Glutamatergic neuron (in vitro differentiated cells): ENCODE results near the gene SLC17A2. TPM values are rescaled to one million over a fixed set of nuclear protein-coding genes. Genes with fewer than 3 reads are reported as not detected.

Experiments used
- DNase-seq: peaks from one replicate; pipeline ENCODE4 v3.0.0; 2022
- H3K27ac Mint-ChIP-seq: one replicate; pipeline ENCODE4 v1.8.0; 2020; ENCODE audit warnings: mild to moderate bottlenecking, mixed read lengths, inconsistent platforms; ENCODE audit not compliant: unreplicated experiment
- H3K27me3 Mint-ChIP-seq: one replicate; pipeline ENCODE4 v1.8.0; 2020; ENCODE audit warnings: mild to moderate bottlenecking, moderate library complexity, mixed read lengths, inconsistent platforms; ENCODE audit not compliant: unreplicated experiment
- H3K36me3 Mint-ChIP-seq: one replicate; pipeline ENCODE4 v1.8.0; 2020; ENCODE audit warnings: mild to moderate bottlenecking, mixed read lengths, inconsistent platforms; ENCODE audit not compliant: unreplicated experiment
- H3K4me1 Mint-ChIP-seq: one replicate; pipeline ENCODE4 v1.8.0; 2020; ENCODE audit warnings: mild to moderate bottlenecking, low read depth, mixed read lengths, inconsistent platforms; ENCODE audit not compliant: unreplicated experiment
- H3K4me3 Mint-ChIP-seq: one replicate; pipeline ENCODE4 v1.8.0; 2020; ENCODE audit warnings: mild to moderate bottlenecking, mixed read lengths, inconsistent platforms; ENCODE audit not compliant: unreplicated experiment
- H3K9me3 Mint-ChIP-seq: one replicate; pipeline ENCODE4 v1.8.0; 2020; ENCODE audit warnings: mild to moderate bottlenecking, moderate library complexity, mixed read lengths, inconsistent platforms; ENCODE audit not compliant: unreplicated experiment
- total RNA-seq: library from RNA; stranded (reverse); fragmentation: NEBNext Ultra II Directional; extraction: Animal tissue kit (Norgen Biotek cat#: 25700); gene quantifications from one replicate; pipeline ENCODE4 v1.2.1, GENCODE V29; 2021; ENCODE audit not compliant: unreplicated experiment
- TF ChIP-seq, protein P1 (sequence below): fragments of 200-600 bp; sonication (generic); IDR thresholded peaks from one replicate; pipeline ENCODE4 v1.5.0; 2021; ENCODE audit not compliant: partially characterized antibody, unreplicated experiment

Gene SLC17A2
- total RNA-seq, 1 donor from 2014 or later, result not detected

DNA sequence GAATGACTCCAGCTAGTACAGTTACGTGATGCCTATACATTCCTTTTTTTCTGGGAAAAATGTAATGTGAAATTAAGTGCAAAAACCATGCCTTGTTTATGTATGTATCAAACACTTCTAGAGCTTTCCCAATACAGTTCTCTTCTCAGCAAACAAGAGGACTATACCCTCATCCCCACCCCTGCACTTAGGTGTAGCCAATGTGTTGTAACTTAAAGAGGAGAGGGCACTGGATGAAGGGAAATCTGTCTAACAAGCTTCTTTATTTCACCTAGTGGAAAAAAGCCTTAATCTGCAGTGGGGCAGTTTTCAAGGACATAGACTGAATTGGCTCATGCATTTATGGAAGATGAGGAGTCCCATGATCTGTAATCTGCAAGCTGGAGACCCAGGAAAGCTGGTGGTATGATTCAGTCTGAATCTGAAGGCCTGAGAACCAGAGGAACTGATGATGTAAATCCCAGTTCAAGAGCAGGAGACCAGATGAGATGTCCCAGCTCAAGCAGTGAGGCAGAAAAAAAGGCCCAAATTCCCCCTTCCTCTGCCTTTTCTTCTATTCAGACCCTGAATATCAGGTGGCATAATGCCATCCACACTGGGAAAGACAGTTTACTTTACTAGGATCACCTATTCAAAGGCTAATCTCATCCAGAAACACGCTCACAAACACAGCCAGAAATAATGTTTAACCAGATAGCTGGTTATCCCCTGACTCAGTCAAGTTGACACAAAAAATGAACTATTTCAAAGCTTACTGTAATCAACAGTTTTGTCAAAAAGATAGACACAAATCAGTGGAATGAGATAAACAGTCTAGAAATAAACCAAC, 30.7 kb downstream of the SLC17A2 start:
- no peaks in the 10 kb centered on the region for H3K9me3 Mint-ChIP-seq
- no peaks in the 10 kb centered on the region for H3K27me3 Mint-ChIP-seq
- no peak overlapping the region for H3K27ac Mint-ChIP-seq
- H3K4me3 Mint-ChIP-seq, result no peak overlapping the region
- no peaks in the 10 kb centered on the region for H3K4me1 Mint-ChIP-seq
- no peaks in the 10 kb centered on the region for H3K36me3 Mint-ChIP-seq
- DNase-seq, result no peak
- TF ChIP-seq, protein P1, sequence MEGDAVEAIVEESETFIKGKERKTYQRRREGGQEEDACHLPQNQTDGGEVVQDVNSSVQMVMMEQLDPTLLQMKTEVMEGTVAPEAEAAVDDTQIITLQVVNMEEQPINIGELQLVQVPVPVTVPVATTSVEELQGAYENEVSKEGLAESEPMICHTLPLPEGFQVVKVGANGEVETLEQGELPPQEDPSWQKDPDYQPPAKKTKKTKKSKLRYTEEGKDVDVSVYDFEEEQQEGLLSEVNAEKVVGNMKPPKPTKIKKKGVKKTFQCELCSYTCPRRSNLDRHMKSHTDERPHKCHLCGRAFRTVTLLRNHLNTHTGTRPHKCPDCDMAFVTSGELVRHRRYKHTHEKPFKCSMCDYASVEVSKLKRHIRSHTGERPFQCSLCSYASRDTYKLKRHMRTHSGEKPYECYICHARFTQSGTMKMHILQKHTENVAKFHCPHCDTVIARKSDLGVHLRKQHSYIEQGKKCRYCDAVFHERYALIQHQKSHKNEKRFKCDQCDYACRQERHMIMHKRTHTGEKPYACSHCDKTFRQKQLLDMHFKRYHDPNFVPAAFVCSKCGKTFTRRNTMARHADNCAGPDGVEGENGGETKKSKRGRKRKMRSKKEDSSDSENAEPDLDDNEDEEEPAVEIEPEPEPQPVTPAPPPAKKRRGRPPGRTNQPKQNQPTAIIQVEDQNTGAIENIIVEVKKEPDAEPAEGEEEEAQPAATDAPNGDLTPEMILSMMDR, result no peak

DNA sequence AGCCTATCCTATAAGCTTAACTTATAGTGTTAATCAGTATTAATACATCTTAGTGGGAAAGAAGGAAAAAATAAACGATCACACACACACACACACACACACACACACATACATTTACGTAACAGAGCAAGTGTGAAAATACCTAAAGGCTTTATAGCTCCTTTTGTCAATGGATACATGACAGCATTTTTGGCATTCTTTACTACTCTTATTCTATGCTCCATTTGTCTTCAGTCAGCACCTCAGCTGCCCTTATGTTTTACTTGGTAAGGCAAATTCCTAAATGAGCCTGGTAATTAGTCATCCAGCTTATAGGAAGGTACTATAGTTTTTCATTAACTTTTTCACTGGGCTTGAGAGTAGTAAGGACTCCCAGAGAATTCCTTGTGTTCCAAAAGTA, 31.4 kb downstream of the SLC17A2 start:
- H3K9me3 Mint-ChIP-seq, result no peaks in the 10 kb centered on the region
- DNase-seq, result no peak
- no peaks in the 10 kb centered on the region for H3K4me1 Mint-ChIP-seq
- no peaks in the 10 kb centered on the region for H3K36me3 Mint-ChIP-seq
- no peak overlapping the region for H3K4me3 Mint-ChIP-seq
- TF ChIP-seq, protein P1, result no peak
- no peaks in the 10 kb centered on the region for H3K27me3 Mint-ChIP-seq
- no peak overlapping the region for H3K27ac Mint-ChIP-seq

DNA sequence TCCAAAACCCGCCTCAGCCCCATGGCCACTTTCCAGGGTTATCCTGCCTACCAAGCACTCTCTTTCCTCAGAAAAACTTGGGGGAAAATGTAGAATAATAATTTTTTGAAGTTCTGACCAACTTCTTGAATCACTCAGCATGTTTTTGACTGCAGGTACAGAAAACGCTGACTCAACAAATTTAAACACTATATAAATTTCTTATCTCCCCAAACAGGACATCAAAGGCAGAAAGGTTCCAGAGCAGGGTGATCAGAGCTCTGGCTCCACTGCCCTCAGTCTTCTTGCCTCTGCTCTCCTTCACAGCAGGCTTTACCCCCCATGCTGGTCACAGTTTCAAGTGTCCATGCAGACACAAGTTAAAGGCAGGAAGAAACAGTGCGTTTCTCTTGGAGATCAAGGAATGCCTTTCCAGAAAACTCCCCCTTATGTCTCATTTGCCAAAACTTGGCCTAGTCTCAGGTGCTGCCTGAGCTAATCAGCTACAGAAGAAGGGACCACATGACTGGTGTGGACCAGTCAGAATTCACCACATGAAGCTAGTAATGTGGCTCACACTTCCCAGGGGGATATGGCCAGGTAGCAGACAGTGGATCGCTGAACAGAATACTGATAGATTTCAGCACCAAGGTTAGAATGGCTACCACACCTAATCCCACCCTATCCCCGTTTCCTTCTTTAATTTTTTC, 32.1 kb downstream of the SLC17A2 start:
- DNase-seq, result no peak
- no peaks in the 10 kb centered on the region for H3K36me3 Mint-ChIP-seq
- H3K27me3 Mint-ChIP-seq, result no peaks in the 10 kb centered on the region
- no peaks in the 10 kb centered on the region for H3K4me1 Mint-ChIP-seq
- TF ChIP-seq, protein P1, result no peak
- no peak overlapping the region for H3K4me3 Mint-ChIP-seq
- no peaks in the 10 kb centered on the region for H3K9me3 Mint-ChIP-seq
- no peak overlapping the region for H3K27ac Mint-ChIP-seq

DNA sequence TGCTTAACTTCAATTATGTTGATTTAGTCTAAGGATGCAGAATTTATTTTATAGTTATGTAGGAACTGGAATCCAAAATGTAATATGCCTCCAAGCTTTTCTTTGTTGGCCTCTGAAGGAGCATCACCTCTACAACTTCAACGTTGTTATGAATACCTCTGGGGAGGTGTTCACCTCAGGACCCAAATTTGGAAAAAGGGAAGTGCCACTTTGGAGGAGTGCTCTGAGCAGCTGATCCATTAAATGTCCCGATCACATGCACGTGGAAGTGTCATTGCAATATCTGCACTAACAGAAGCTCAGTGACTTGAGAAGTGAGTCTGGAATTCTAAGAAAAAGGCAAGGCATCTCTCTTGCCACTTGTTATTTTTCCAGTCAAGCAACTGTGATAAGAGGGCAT, 34.2 kb downstream of the SLC17A2 start:
- DNase-seq, result no peak
- TF ChIP-seq, protein P1, result no peak
- no peaks in the 10 kb centered on the region for H3K36me3 Mint-ChIP-seq
- no peaks in the 10 kb centered on the region for H3K27me3 Mint-ChIP-seq
- no peak overlapping the region for H3K4me3 Mint-ChIP-seq
- H3K9me3 Mint-ChIP-seq, result no peaks in the 10 kb centered on the region
- H3K27ac Mint-ChIP-seq, result no peak overlapping the region
- H3K4me1 Mint-ChIP-seq, result no peaks in the 10 kb centered on the region

DNA sequence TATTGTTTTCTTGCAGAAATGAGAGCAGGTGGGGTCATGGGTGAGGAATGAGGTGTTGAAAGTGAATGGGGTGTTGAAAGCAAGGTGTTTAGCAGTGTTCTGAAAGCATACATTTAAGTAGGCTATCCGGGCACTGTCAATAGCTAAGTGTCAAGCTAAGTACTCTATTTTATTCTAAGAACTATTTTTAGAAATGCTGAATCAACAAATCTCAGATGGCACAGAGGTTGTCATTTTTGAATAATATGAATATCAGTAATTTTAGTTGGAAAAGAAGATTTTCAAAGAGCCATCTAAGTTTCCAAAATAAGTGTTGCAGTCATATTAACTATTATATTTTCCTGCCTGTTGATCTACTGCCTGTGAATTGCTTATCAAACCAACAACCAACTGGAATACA, 34.7 kb downstream of the SLC17A2 start:
- TF ChIP-seq, protein P1, result no peak
- Mint-ChIP-seq H3K36me3 (no peaks in the 10 kb centered on the region), H3K27me3 (no peaks in the 10 kb centered on the region), H3K9me3 (no peaks in the 10 kb centered on the region), H3K27ac (no peak overlapping the region), H3K4me3 (no peak overlapping the region), H3K4me1 (no peaks in the 10 kb centered on the region)
- no peak for DNase-seq
